Measurements from ENCODE around the gene ASCL2. TPM values are rescaled to one million over a fixed set of nuclear protein-coding genes. Genes with fewer than 3 reads are reported as not detected.

Gene ASCL2
- total RNA-seq, 4 donors from 2014 or later: 0.24 to 2.6 TPM; not detected in 2

DNA sequence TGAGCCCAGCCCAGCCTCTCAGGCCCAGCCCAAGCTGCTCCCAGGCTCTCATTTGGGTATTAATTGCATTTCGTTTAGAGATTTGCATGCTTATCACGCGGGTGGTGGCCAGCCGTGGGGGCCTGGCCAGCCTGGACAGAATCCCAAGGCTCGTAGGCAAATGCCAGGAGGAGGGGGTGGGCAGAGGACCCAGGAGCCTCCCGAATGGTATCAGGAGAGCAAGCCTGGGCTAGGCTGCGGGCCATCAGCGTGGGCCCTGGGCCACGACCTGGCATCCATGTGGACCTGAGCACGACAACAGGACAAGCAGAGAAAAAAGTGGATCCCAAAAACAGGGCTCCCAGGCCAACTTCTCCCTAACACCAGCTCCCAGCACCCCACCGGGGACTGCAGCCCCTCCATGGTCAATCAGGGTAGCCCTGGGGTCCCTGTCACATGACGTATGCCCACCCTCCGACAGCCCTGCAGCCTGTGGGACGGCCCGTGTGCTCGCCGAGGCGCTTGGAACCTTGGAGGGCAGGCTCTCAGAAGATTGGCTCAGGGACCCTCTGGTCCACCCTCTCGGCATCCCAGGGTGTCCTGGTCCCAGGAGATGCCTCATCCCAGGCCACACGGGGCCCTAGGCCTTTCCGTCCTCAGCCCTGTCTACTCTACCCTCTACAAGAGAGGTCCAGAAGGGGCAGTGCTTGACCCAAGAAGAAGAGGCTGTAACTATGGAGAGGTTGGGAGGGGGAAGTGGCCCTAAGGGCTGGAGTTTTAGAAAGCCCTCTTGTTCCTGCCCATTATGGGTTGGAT is 8.8 kb downstream of the ASCL2 start:
- no peak for ATAC-seq (ENCODE audit: low FRiP score)
- TF ChIP-seq, protein P1, sequence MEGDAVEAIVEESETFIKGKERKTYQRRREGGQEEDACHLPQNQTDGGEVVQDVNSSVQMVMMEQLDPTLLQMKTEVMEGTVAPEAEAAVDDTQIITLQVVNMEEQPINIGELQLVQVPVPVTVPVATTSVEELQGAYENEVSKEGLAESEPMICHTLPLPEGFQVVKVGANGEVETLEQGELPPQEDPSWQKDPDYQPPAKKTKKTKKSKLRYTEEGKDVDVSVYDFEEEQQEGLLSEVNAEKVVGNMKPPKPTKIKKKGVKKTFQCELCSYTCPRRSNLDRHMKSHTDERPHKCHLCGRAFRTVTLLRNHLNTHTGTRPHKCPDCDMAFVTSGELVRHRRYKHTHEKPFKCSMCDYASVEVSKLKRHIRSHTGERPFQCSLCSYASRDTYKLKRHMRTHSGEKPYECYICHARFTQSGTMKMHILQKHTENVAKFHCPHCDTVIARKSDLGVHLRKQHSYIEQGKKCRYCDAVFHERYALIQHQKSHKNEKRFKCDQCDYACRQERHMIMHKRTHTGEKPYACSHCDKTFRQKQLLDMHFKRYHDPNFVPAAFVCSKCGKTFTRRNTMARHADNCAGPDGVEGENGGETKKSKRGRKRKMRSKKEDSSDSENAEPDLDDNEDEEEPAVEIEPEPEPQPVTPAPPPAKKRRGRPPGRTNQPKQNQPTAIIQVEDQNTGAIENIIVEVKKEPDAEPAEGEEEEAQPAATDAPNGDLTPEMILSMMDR (IDR thresholded peaks at IDR 0.05): no peak
- no peak for DNase-seq (ENCODE audit: low spot score)

DNA sequence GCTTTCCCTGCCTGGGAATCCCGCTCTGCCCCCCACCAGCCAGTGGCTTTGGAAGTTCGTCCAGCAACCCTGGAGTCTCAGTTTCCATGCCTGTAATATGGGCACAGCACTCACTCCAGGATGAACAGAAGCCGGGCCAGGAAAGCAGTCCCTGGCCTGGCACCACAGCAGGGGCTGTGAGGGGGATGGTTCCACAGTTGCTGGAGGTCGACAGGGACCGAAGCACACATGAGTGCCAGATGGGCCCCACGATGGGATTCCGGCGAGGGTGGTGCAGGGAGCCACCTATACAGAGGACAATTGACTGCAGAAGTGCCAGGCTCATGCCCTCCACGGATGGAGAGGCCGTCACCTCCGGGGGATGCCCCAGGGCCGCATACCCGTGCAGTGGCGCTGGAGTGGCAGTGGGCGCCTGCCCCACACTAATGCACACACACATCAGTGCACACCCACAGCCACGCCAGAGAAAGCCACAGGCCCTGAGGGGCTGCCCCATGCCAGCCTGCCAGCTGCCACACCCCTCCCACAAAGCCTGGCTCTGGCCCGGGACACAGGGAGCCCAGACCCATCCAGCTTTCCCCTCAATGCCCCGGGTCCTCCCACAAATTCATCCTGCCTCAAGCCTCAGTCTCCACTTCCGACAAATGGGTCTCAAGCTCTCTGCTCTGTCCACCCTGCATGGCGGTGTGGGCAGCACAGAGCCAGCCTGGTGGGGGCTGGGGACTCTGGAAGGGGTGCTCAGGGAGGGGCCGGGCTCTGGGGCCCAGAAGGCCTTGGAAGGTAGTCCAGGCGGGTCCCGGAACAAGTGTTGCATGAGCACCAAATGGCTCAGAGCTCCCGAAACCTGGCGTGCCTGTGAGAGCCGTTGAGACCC is 9.7 kb downstream of the ASCL2 start:
- TF ChIP-seq, protein P1 (IDR thresholded peaks at IDR 0.05): no peak
- no peak for ATAC-seq (ENCODE audit: low FRiP score)
- DNase-seq (ENCODE audit: low spot score): no peak

DNA sequence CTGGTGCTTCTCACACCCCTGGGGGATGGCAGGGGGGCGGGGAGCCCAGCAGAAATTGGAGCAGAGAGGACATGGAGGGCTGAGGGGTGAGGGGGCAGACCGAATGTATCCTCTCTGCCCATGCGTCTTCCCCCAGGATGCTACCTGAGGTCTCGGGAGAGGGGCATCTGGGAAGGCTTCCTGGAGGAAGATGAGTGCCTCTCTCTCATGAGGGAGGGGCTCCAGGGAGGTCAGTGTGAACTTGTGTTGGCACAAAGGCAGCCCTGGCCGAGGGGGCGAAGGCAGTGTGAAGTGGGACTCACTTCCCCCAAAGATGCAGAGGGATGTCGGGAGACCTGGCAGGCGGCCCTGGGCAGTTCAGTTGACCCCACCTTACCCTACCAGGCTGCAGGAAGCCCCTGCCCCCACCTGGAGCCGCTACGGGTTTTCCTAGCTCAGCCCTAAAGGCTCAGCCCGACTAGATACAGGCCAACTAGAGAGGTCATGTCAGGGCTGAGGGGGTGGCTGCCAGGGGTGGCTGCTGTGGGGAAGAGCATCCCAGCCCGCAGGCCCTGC is 10.4 kb downstream of the ASCL2 start:
- DNase-seq (ENCODE audit: low spot score) (no peak), ATAC-seq (ENCODE audit: low FRiP score) (no peak)
- TF ChIP-seq, protein P1 (IDR thresholded peaks at IDR 0.05): no peak

DNA sequence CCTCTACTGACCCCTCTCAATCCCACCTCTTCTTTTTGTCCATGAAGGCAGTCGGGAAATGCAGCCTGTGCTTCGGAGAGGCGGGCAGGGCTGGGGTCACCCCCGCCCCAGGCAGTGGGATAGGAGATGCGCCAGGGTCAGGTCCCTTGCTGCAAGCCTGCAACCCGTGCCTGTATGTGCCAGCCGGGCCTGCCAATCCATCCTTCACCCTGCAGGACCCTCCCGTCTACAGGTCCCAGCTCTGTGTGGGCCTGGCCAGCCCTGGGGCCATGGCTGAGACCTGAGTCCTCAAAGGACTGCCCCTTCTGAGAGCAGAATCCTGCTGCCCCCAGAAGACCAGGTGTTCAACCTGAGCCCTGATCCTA is 10.9 kb downstream of the ASCL2 start:
- DNase-seq (ENCODE audit: low spot score) (no peak), ATAC-seq (ENCODE audit: low FRiP score) (no peak)
- TF ChIP-seq, protein P1 (IDR thresholded peaks at IDR 0.05): no peak

DNA sequence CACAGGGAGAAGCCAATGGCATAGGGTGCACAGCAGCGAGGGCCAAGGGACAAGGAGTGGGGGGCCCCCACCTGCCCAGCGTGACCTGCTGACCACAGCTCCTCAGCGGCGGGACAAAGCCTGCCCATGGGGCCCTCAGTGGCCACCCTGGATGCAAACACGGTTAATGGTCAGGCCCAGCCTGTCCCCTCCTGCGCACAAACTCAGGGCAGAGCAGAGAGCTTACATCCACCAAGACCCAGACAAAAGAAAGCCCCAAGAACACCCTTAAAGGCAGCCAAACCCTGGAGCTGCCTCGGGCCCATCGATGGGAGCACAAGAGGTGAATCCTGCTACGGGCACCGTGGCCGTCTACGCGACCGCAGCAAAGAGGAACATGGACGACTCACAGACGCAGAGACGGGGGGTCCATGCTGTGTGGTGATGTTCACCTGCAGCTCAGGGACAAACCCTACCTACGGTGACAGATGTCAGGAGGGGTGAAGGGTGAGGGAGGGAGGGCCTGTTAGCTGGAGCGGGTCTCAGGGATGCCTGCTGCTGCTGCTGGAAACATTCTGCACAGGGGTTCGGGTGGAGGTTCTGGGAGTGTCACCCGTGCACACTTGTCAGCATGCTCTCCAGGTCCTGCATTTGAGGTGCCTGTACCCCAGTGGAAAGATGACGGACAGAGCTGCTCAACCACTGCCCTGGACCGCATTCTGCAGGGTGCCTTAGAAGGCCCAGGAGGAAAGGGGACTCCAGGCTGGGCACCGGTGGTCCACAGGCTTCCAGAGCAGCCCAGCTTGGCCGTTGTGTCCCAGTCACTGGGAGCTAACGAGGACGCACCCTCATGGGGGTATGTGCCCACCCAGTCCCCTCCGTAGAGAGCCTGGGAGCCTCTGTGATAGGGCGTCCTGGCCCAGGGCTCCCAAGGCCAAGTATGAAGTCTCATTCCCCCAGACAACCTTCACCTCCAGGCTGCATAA is 11.6 kb downstream of the ASCL2 start:
- TF ChIP-seq, protein P1 (IDR thresholded peaks at IDR 0.05): no peak
- no peak for DNase-seq (ENCODE audit: low spot score)

DNA sequence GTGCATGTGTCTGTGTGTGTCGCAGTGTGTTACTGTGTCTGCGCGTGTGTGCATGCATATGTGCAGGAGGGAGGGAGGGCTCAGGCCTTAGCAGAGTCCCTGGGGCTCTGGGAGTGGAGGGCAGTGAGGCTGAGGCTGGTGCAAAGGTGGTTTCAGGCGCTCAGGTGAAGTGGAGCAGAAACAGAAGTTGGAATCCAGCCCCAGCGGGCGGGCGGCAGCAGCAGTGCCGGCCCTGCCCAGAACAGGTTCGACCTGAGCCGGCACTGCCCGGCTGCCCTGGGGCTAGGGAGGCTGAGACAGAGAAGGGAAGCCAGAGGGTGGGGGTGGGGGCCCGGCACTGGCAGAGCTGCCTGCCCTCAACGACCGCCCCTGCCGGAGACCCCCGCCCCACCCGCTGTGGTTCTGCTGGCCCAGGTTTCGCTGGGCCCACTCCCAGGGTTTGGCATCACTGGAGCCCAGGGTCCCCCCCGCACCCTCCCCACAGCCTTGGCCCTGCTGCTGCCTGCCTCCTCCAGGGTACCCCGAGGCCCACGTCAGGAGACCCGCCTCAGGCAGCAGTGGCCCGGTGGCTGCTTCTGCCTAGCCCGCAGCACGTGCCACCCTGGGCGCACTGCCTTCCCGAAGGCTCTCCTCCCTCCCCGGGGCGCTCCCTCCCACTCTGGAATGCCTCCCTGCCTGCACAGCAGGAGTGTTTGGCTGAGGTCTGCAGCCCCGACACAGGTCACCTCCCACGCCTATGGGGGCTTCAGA is 13.3 kb downstream of the ASCL2 start:
- no peak for ATAC-seq (ENCODE audit: low FRiP score)
- no peak for DNase-seq (ENCODE audit: low spot score)
- TF ChIP-seq, protein P1 (IDR thresholded peaks at IDR 0.05): no peak

More for the DNA sequence above, 11.6 kb downstream of the ASCL2 start:
- ATAC-seq (ENCODE audit: low FRiP score): no peak
